Fibroblast of lung (primary cell): Measurements from ENCODE around the gene DNAJC10.

Source experiments
- CTCF ChIP-seq, 2 donors: IDR thresholded peaks in 1 of 2; conservative IDR thresholded peaks in 1 of 2; 1 replicate in 1 of 2; 2 replicates in 1 of 2; pipeline ENCODE4 v1.5.1; 2011 to 2012; ENCODE audit warnings: low read length in 2 of 2, control low read depth in 1 of 2, inconsistent platforms in 1 of 2, low read depth in 1 of 2, mild to moderate bottlenecking in 1 of 2
- EZH2 ChIP-seq: IDR thresholded peaks from 2 replicates; pipeline ENCODE4 v1.5.1; 2012; ENCODE audit warnings: low read length, control low read depth, mild to moderate bottlenecking; ENCODE audit errors: missing control alignments

GRCh38 chr2:182732736-182733135 lies 16.7 kb downstream of the DNAJC10 start:
- no peak for TF ChIP-seq CTCF (conservative IDR thresholded peaks at IDR 0.05 in 1 of 2, IDR thresholded peaks at IDR 0.05 in 1 of 2; ENCODE audit: low read depth in 1 of 2, low read length in 2 of 2)
- TF ChIP-seq EZH2 = no peak
